Heart left ventricle (tissue), 16 donors: Measurements from ENCODE around the gene PPM1D. TPM values are rescaled to one million over a fixed set of nuclear protein-coding genes. Genes with fewer than 3 reads are reported as not detected.
"Not testable (repeated sequence)": the region's sequence is repeated elsewhere in the genome, so short reads cannot be mapped to it uniquely, and the experiment has no call there.

ENCODE experiments used
- ATAC-seq, 4 donors: fragments of 200-7000 bp; cut with Tn5 transposase; one replicate each; pipeline ENCODE4 v1.9.1; 2020 to 2022; ENCODE audit warnings: moderate library complexity in 4 of 4, mild to moderate bottlenecking in 3 of 4, moderate number of reproducible peaks in 1 of 4
- DNase-seq, 5 donors: peaks; one replicate each; pipeline ENCODE4 v3.0.0-alpha.2; 2020
- H3K27ac ChIP-seq, 12 donors: fragments of 200-600 bp; sonication (generic) in 4 of 12; one replicate each; pipeline versions ENCODE4 v1.5.0 to v1.8.0; 2016 to 2022; ENCODE audit warnings: mild to moderate bottlenecking in 2 of 12
- H3K27me3 ChIP-seq, 9 donors: fragments of 200-600 bp; sonication (generic) in 2 of 9; one replicate each; pipeline versions ENCODE4 v1.5.1 to v1.8.0; 2016 to 2022; ENCODE audit warnings: mild to moderate bottlenecking in 3 of 9
- H3K36me3 ChIP-seq, 9 donors: fragments of 200-600 bp; sonication (generic) in 2 of 9; one replicate each; pipeline versions ENCODE4 v1.5.0 to v1.8.0; 2018 to 2022; ENCODE audit warnings: mild to moderate bottlenecking in 2 of 9
- H3K4me1 ChIP-seq, 12 donors: fragments of 200-600 bp; sonication (generic) in 4 of 12; one replicate each; pipeline versions ENCODE4 v1.5.0 to v1.8.0; 2016 to 2022; ENCODE audit warnings: mild to moderate bottlenecking in 3 of 12
- H3K4me3 ChIP-seq, 12 donors: fragments of 200-600 bp; sonication (generic) in 4 of 12; one replicate each; pipeline versions ENCODE4 v1.5.0 to v1.8.0; 2017 to 2022; ENCODE audit warnings: mild to moderate bottlenecking in 9 of 12, moderate library complexity in 4 of 12
- H3K9me3 ChIP-seq, 12 donors: fragments of 200-600 bp; sonication (generic) in 4 of 12; one replicate each; pipeline versions ENCODE4 v1.5.0 to v1.8.0; 2016 to 2022; ENCODE audit warnings: mild to moderate bottlenecking in 1 of 12
- POLR2A ChIP-seq, 2 donors: fragments of 450-650 bp; IDR thresholded peaks; one replicate each; pipeline ENCODE4 v1.6.1; 2017; ENCODE audit warnings: antibody characterized with exemption in 2 of 2, mild to moderate bottlenecking in 2 of 2, moderate library complexity in 2 of 2
- WGBS, 4 donors: extraction: QIAGEN DNeasy Blood & Tissue Kit in 2 of 4; methylation state at CpG; one replicate each; pipeline versions ENCODE4 v1.1.5 to v1.1.7; 2013 to 2018; 5-methylcytosine and 5-hydroxymethylcytosine counted together
- intact Hi-C, 10 donors: fragments of 100-400 bp; cut with DNase I; formaldehyde crosslinking; loops; one replicate each; pipeline versions ENCODE4 v1.11.1 to v1.14.2; 2022
- polyA plus RNA-seq, 2 donors: library from polyadenylated mRNA; stranded (reverse); fragments of 200-250 nt; gene quantifications; one replicate each; pipeline ENCODE4 v1.2.3, GENCODE V29; 2013
- total RNA-seq, 9 donors: library from RNA; depleted of rRNA in 2 of 9; stranded (reverse); fragments of >200 nt in 2 of 9; fragmentation: NEBNext Ultra II Directional in 3 of 9; extraction: Animal tissue kit (Norgen Biotek cat#: 25700) in 3 of 9; gene quantifications; one replicate each; pipeline versions ENCODE4 v1.1.0 to v1.2.4, GENCODE V29; 2016 to 2023
- TF ChIP-seq, protein P1 (sequence below), 12 donors: fragments of 200-600 bp; sonication (generic) in 4 of 12; IDR thresholded peaks; one replicate each; pipeline versions ENCODE4 v1.5.0 to v1.8.0; 2018 to 2022; ENCODE audit warnings: antibody characterized with exemption in 12 of 12, mild to moderate bottlenecking in 5 of 12
- donor health status: ischemic (EF 13 %, LVEDD 7.1; RV severe dilation, severe dysfunction).
- donor health status: healthy with polysubstance abuse.
- donor health status: DM: no; HTN: yes; CAD: no.
- donor health status: DM: no; HTN: no; CAD: no.
- donor health status: ischemic (EF 25% LVEDD 6.9; RV normal size, moderate dysfunction).
- donor health status: ischemic (EF 25% LVEDD 5.7; RV mildly dilated, moderate dysfunction).
- donor health status: healthy.
- donor health status: DM: yes; HTN: yes; CAD: no.
- donor health status: ischemic (EF 35%, LVEDD 5.7; RV mildly dilated, moderate dysfunction).
- donor health status: nonischemic (EF 11% LVEDD 7.7; RV severe dilation, severe dysfunction).
- donor health status: DM: yes; HTN: yes; CAD: no.
- donor health status: PGD.
- donor health status: ischemic (EF 29% LVEDD 5.4; RV normal size, mild dysfunction).
- donor health status: nonischemic (EF 23%, LVEDD 6.1; RV moderate dilation, normal function).

Gene PPM1D
- total and polyA plus RNA-seq, 11 donors, result 1.9 to 11.4 (median 7.4) TPM

DNA sequence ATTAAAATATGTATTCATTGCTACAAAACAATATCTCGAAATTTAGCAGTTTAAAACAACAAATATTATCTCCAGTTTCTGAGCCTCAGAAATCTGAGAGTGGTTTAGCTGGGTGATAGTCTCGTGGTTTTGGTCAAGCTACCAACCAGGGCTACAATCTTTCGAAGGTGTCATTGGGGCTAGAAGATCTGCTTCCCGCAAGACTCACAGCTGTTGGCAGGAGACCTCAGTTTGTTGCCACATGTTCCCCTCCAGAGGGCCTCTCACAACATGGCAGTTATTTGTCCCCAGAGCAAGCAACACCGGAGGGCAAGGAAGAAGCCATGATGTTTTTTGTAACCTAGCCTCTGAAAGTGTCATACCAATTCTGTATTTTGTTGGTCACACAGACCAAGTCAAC, 65.6 kb downstream of the PPM1D start:
- Histone ChIP-seq H3K9me3 (no peaks in the 10 kb centered on the region), H3K36me3 (peaks cover 0 to 45% (median 35%) of the 10 kb centered on the region in 9 donors), H3K27me3 (no peaks in the 10 kb centered on the region), H3K4me3 (no peak overlapping the region), H3K4me1 (no peaks in the 10 kb centered on the region), H3K27ac (no peak overlapping the region)
- ATAC-seq, result no peak
- intact Hi-C loops, result no loop called here
- TF ChIP-seq, protein P1, sequence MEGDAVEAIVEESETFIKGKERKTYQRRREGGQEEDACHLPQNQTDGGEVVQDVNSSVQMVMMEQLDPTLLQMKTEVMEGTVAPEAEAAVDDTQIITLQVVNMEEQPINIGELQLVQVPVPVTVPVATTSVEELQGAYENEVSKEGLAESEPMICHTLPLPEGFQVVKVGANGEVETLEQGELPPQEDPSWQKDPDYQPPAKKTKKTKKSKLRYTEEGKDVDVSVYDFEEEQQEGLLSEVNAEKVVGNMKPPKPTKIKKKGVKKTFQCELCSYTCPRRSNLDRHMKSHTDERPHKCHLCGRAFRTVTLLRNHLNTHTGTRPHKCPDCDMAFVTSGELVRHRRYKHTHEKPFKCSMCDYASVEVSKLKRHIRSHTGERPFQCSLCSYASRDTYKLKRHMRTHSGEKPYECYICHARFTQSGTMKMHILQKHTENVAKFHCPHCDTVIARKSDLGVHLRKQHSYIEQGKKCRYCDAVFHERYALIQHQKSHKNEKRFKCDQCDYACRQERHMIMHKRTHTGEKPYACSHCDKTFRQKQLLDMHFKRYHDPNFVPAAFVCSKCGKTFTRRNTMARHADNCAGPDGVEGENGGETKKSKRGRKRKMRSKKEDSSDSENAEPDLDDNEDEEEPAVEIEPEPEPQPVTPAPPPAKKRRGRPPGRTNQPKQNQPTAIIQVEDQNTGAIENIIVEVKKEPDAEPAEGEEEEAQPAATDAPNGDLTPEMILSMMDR (IDR thresholded peaks at IDR 0.05), result no peak
- TF ChIP-seq POLR2A (IDR thresholded peaks at IDR 0.05), result no peak
- DNase-seq, result no peak
- 93 to 95% (median 95%) methylated on average over 5 of the region's 5 CpGs for WGBS, 4 donors

DNA sequence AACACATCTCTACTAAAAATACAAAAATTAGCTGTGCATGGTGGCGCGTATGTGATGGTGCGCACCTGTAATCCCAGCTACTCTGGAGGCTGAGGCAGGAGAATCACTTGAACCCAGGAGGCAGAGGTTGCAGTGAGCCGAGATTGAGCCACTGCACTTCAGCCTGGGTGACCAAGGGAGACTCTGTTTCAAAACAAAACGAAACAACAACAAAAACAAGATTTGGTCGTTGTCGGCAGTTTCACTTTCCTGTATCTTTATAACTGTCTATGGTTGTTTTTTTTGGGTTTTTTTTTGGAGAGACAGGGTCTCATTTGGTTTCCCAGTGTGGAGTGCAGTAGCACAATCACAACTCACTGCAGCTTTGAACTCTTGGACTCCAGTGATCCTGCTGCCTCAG, 68.7 kb downstream of the PPM1D start:
- H3K4me1 ChIP-seq, ATAC-seq, H3K27ac ChIP-seq, intact Hi-C loops, H3K4me3 ChIP-seq, H3K9me3 ChIP-seq, DNase-seq, H3K27me3 ChIP-seq: not testable (repeated sequence)
- WGBS, 4 donors, result 86 to 89% (median 88%) methylated on average over 7 of the region's 7 CpGs
- H3K36me3 ChIP-seq, result peaks cover 0 to 28% (median 21%) of the 10 kb centered on the region in 9 donors

DNA sequence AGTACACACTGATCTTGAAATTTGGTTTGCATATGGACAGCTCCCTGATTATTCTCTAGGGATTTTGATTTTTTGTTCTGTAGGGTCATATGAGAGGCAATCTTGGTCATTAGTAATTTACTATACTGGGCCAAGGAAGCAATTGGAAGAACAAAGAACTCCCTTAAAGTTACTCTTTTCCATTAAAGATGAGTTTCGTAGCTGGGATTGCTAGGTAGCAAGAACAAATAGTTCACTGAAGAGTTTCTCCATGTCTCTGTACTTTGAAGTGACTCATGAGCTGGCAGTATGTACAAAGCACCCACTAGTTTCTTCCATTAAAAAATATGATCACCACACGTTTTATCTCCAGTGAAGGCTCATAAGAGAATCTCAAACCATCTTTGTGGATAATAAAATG, 71.5 kb downstream of the PPM1D start:
- no peak for DNase-seq
- no peak for ATAC-seq
- no peak for TF ChIP-seq POLR2A (IDR thresholded peaks at IDR 0.05)
- TF ChIP-seq, protein P1 (IDR thresholded peaks at IDR 0.05), result no peak
- H3K36me3 ChIP-seq, result peaks cover 0 to 3% (median 0%) of the 10 kb centered on the region in 9 donors
- 50 to 60% (median 57%) methylated on average over 2 of the region's 2 CpGs for WGBS, 4 donors
- intact Hi-C loops, result no loop called here
- H3K27ac ChIP-seq, result no peak overlapping the region
- no peaks in the 10 kb centered on the region for H3K27me3 ChIP-seq
- peaks cover 0 to 3% (median 0%) of the 10 kb centered on the region in 12 donors for H3K4me1 ChIP-seq
- no peaks in the 10 kb centered on the region for H3K9me3 ChIP-seq
- no peak overlapping the region for H3K4me3 ChIP-seq

DNA sequence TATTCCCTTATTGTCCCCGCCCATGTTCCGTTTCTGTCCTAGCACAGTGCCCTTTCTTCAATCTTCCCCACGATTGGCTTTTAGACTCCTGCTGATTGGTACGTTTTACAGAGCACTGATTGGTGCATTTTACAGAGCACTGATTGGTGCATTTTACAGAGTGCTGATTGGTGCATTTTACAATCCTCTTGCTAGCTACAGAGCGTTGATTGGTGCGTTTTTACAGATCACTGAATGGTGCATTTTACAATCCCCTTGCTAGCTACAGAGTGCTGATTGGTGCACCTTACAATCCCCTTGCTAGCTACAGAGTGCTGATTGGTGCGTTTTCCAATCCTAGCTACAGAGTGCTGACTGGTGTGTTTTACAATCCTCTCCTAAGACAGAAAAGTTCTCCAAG, 74.6 kb downstream of the PPM1D start:
- H3K9me3 ChIP-seq, DNase-seq, intact Hi-C loops, H3K27me3 ChIP-seq, H3K27ac ChIP-seq, ATAC-seq, H3K4me3 ChIP-seq, H3K36me3 ChIP-seq: not testable (repeated sequence)
- WGBS, 4 donors, result 85 to 87% (median 87%) methylated on average over 7 of the region's 7 CpGs
- peaks cover 0 to 18% (median 8%) of the 10 kb centered on the region in 12 donors for H3K4me1 ChIP-seq

DNA sequence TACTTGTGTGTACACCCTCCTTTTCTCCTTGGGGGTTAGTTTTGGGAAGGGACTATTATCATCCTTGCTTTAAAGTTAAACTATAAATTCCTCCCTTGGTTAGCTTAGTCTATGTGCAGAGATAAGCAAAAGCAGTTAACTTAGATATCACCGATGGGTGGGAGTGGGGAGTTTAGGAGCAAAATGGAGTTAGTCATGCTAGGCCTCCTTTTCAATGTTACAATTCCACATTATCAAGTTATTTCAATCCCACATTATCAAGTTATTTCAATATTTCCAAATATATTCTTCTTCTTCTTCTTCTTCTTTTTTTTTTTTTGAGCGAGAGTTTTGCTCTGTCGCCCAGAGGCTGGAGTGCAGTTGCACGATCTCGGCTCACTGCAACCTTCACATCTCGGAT, 76.0 kb downstream of the PPM1D start:
- intact Hi-C loops, result no loop called here

More for the DNA sequence above, 76.0 kb downstream of the PPM1D start:
- ATAC-seq (no peak), DNase-seq (no peak)
- H3K9me3 ChIP-seq, result no peaks in the 10 kb centered on the region
- TF ChIP-seq, protein P1 (IDR thresholded peaks at IDR 0.05), result no peak
- no peak for TF ChIP-seq POLR2A (IDR thresholded peaks at IDR 0.05)
- no peak overlapping the region for H3K4me3 ChIP-seq
- peaks cover 0 to 18% (median 8%) of the 10 kb centered on the region in 12 donors for H3K4me1 ChIP-seq
- H3K27ac ChIP-seq, result no peak overlapping the region
- H3K36me3 ChIP-seq, result peaks cover 0 to 11% (median 5%) of the 10 kb centered on the region in 9 donors
- WGBS, 4 donors, result 95 to 98% (median 95%) methylated on average over 6 of the region's 6 CpGs
- no peaks in the 10 kb centered on the region for H3K27me3 ChIP-seq
